Karpas-422 (cell line): Measurements from ENCODE around the gene NTM. TPM values are rescaled to one million over a fixed set of nuclear protein-coding genes. Genes with fewer than 3 reads are reported as not detected.
A peak's percentile ranks its signal among the peaks of the same experiment; 100 is the strongest.

Experiments
- DNase-seq: peaks from one replicate; pipeline ENCODE4 v3.0.0-alpha.2; 2015
- H2AFZ ChIP-seq: fragments of 200-600 bp; sonication (generic); 2 replicates; pipeline ENCODE4 v1.6.1; 2014; ENCODE audit warnings: antibody characterized with exemption, low read length, mixed read lengths
- H3K27ac ChIP-seq: fragments of 200-600 bp; sonication (generic); 2 replicates; pipeline ENCODE4 v1.5.1; 2014; ENCODE audit warnings: mild to moderate bottlenecking, low read length, moderate library complexity
- H3K27me3 ChIP-seq: fragments of 200-600 bp; sonication (generic); 2 replicates; pipeline ENCODE4 v1.6.1; 2014; ENCODE audit warnings: low read length, mixed read lengths
- H3K36me3 ChIP-seq: fragments of 200-600 bp; sonication (generic); 2 replicates; pipeline ENCODE4 v1.6.1; 2014; ENCODE audit warnings: low read length, mixed read lengths; ENCODE audit not compliant: insufficient read depth
- H3K4me1 ChIP-seq: fragments of 200-600 bp; sonication (generic); 2 replicates; pipeline ENCODE4 v1.6.1; 2014; ENCODE audit warnings: mild to moderate bottlenecking, low read length, mixed read lengths
- H3K4me2 ChIP-seq: fragments of 200-600 bp; sonication (generic); 2 replicates; pipeline ENCODE4 v1.6.1; 2014; ENCODE audit warnings: low read length, low read depth, mild to moderate bottlenecking; ENCODE audit not compliant: poor library complexity, severe bottlenecking
- H3K4me3 ChIP-seq: fragments of 200-600 bp; sonication (generic); 2 replicates; pipeline ENCODE4 v1.5.1; 2014; ENCODE audit warnings: mild to moderate bottlenecking, antibody characterized with exemption, low read length, mixed read lengths
- H3K79me2 ChIP-seq: fragments of 200-600 bp; sonication (generic); 2 replicates; pipeline ENCODE4 v1.6.1; 2014; ENCODE audit warnings: mild to moderate bottlenecking, low read length, mixed read lengths
- H3K9ac ChIP-seq: fragments of 200-600 bp; sonication (generic); 2 replicates; pipeline ENCODE4 v1.6.0; 2014; ENCODE audit warnings: low read length
- H3K9me2 ChIP-seq: fragments of 200-600 bp; sonication (generic), shearing (Covaris generic); replicated peaks from 2 replicates; pipeline ENCODE4 v1.6.0; 2014; ENCODE audit warnings: mild to moderate bottlenecking, low read length, moderate library complexity; ENCODE audit not compliant: insufficient read depth
- H3K9me3 ChIP-seq: fragments of 300-700, 200-600 bp; sonication (generic); 2 replicates; pipeline ENCODE4 v1.6.1; 2014; ENCODE audit warnings: low read length, mixed read lengths
- H4K20me1 ChIP-seq: fragments of 200-600 bp; sonication (generic); 2 replicates; pipeline ENCODE4 v1.6.1; 2014; ENCODE audit warnings: mild to moderate bottlenecking, antibody characterized with exemption, low read length, low read depth; ENCODE audit not compliant: insufficient read depth
- total RNA-seq: library from RNA; depleted of rRNA; stranded (reverse); fragments of >200 nt; shearing (Covaris generic); gene quantifications from 2 replicates; pipeline ENCODE4 v1.2.3, GENCODE V29; 2014; ENCODE audit warnings: low replicate concordance

The NTM gene
- total RNA-seq, 1 experiment from 2014 or later = not detected

- H3K4me2 ChIP-seq = no peak overlapping the region
- H3K4me1 ChIP-seq = no peaks in the 10 kb centered on the region
- H3K27ac ChIP-seq = no peak overlapping the region
- DNase-seq = no peak
- no peaks in the 10 kb centered on the region for H3K27me3 ChIP-seq
- H3K36me3 ChIP-seq = no peaks in the 10 kb centered on the region
- no peaks in the 10 kb centered on the region for H3K9me2 ChIP-seq
- no peaks in the 10 kb centered on the region for H4K20me1 ChIP-seq
- no peaks in the 10 kb centered on the region for H3K9me3 ChIP-seq
- no peak overlapping the region for H2AFZ ChIP-seq
- no peak overlapping the region for H3K4me3 ChIP-seq
- H3K9ac ChIP-seq = no peak overlapping the region
- H3K79me2 ChIP-seq = no peaks in the 10 kb centered on the region
These were observed 732.6 kb downstream of the NTM start for GRCh38 chr11:132103021-132103420.

DNA sequence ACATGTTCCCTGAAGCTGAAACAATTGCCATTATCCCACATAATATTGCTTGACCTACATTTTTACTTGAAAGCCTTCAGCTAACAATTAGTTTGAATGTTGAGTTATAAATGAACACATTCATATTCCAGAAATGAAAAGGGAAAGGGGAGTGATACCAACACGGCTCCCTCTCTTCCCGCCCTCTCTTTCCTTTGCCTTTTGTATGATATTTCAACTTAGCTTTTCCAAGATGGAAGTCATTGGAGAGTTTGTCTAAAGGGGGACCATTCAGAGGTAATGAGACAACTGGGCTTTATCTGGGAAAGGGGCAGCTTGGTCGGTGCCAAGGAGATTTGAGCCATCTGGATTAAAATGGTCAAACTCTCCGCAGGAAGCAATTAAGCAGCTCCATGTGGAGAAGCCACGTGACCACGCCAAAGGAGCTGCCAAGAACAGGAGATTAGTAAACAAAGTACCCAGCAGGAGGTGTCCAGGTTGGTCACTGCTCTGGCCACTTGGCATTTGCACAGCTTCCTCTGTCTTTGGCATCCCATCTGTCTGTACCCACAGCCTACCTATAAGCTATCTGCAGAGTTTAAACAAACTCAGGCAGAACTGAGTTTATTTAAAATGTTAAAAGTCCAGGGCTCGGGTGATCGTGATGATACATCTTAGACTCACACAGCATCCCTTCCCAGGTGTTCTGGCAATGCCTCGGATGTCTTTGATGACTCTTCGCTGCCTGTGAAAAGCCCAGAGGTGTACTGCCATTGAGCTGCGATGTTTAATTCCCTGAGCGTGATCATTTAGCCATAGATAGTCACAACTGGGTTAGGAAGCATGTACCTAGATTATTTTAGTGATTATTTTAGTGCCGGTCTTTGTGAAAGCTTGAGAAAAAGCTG is 735.9 kb downstream of the NTM start:
- no peaks in the 10 kb centered on the region for H3K9me3 ChIP-seq
- no peaks in the 10 kb centered on the region for H3K9me2 ChIP-seq
- no peaks in the 10 kb centered on the region for H3K79me2 ChIP-seq
- no peak overlapping the region for H3K4me2 ChIP-seq
- H3K36me3 ChIP-seq = no peaks in the 10 kb centered on the region
- H4K20me1 ChIP-seq = no peaks in the 10 kb centered on the region
- H3K27me3 ChIP-seq = no peaks in the 10 kb centered on the region
- no peaks in the 10 kb centered on the region for H3K4me1 ChIP-seq
- H3K27ac ChIP-seq = no peak overlapping the region
- no peak overlapping the region for H3K4me3 ChIP-seq
- H2AFZ ChIP-seq = no peak overlapping the region
- no peak overlapping the region for H3K9ac ChIP-seq
- DNase-seq = no peak

- Histone ChIP-seq H4K20me1 (no peaks in the 10 kb centered on the region), H3K9me2 (no peaks in the 10 kb centered on the region), H3K36me3 (no peaks in the 10 kb centered on the region), H3K4me3 (no peak overlapping the region), H2AFZ (no peak overlapping the region), H3K9ac (no peak overlapping the region), H3K79me2 (no peaks in the 10 kb centered on the region), H3K27ac (no peak overlapping the region), H3K4me1 (no peaks in the 10 kb centered on the region), H3K4me2 (no peak overlapping the region), H3K9me3 (no peaks in the 10 kb centered on the region), H3K27me3 (no peaks in the 10 kb centered on the region)
- DNase-seq = no peak
These were observed 740.9 kb downstream of the NTM start for GRCh38 chr11:132111316-132111715.

DNA sequence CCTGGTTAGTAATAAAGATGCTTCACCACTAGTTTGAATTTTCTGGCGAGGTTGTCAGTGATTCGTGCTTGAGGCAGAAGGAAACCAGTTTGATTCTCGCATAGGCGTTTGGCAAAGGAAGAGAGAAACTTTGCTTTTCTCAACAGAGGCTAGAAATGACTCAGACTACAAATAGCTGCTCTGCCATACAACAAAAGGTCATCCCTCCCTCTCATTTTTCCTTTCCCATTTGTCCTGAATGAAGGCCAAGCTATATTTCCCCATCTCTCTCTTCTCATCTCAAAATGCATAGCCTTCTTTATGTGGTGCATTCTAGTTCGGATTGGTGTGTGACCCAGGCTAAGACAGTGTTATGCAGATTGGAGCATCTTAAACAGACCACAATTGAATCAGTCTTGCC is 741.4 kb downstream of the NTM start:
- DNase-seq = no peak
- Histone ChIP-seq H3K4me3 (no peak overlapping the region), H3K27me3 (no peaks in the 10 kb centered on the region), H3K9me3 (no peaks in the 10 kb centered on the region), H3K79me2 (no peaks in the 10 kb centered on the region), H3K4me2 (no peak overlapping the region), H3K9me2 (no peaks in the 10 kb centered on the region), H4K20me1 (no peaks in the 10 kb centered on the region), H3K9ac (no peak overlapping the region), H2AFZ (no peak overlapping the region), H3K4me1 (no peaks in the 10 kb centered on the region), H3K36me3 (no peaks in the 10 kb centered on the region), H3K27ac (no peak overlapping the region)

DNA sequence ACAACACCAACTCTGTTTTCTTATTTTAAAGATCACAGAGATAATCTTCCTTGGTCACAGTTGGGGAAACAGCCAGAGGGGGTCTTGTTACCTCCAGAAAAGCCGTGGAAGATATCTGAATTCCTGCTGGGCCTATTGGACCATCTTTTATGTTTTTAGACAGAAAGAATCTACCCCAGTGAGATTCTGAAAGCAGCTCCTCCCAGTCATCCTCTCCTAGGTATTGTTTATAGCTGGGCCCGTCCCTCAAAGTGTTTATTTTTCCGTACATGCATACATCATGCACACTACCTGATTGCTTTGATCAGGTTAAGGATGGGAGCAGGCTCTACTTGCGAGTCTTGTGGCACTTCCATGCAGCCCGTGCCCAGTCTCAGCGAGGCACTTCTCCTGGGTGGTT is 742.4 kb downstream of the NTM start:
- no peak overlapping the region for H3K9ac ChIP-seq
- H3K4me2 ChIP-seq = no peak overlapping the region
- H3K27me3 ChIP-seq = no peaks in the 10 kb centered on the region
- no peaks in the 10 kb centered on the region for H3K9me2 ChIP-seq
- no peaks in the 10 kb centered on the region for H3K4me1 ChIP-seq
- H3K27ac ChIP-seq = no peak overlapping the region
- H3K9me3 ChIP-seq = no peaks in the 10 kb centered on the region
- H4K20me1 ChIP-seq = no peaks in the 10 kb centered on the region
- no peak for DNase-seq
- H3K36me3 ChIP-seq = no peaks in the 10 kb centered on the region
- no peak overlapping the region for H2AFZ ChIP-seq
- no peak overlapping the region for H3K4me3 ChIP-seq
- no peaks in the 10 kb centered on the region for H3K79me2 ChIP-seq

- Histone ChIP-seq H3K4me1 (no peaks in the 10 kb centered on the region), H2AFZ (no peak overlapping the region), H4K20me1 (no peaks in the 10 kb centered on the region), H3K9ac (no peak overlapping the region), H3K79me2 (no peaks in the 10 kb centered on the region), H3K27me3 (no peaks in the 10 kb centered on the region), H3K36me3 (no peaks in the 10 kb centered on the region), H3K9me3 (no peaks in the 10 kb centered on the region), H3K4me3 (no peak overlapping the region), H3K4me2 (no peak overlapping the region), H3K27ac (no peak overlapping the region), H3K9me2 (no peaks in the 10 kb centered on the region)
- peak; percentile 47 for DNase-seq
These were observed 743.8 kb downstream of the NTM start for GRCh38 chr11:132114185-132114584.

GRCh38 chr11:132114743-132115142 is 744.3 kb downstream of the NTM start:
- H3K79me2 ChIP-seq = no peaks in the 10 kb centered on the region
- H3K27ac ChIP-seq = no peak overlapping the region
- no peak for DNase-seq
- H3K9me2 ChIP-seq = no peaks in the 10 kb centered on the region
- H3K4me1 ChIP-seq = no peaks in the 10 kb centered on the region
- no peaks in the 10 kb centered on the region for H3K36me3 ChIP-seq
- no peaks in the 10 kb centered on the region for H3K27me3 ChIP-seq
- H3K9ac ChIP-seq = no peak overlapping the region
- H3K4me3 ChIP-seq = no peak overlapping the region
- H2AFZ ChIP-seq = no peak overlapping the region
- no peaks in the 10 kb centered on the region for H4K20me1 ChIP-seq
- no peak overlapping the region for H3K4me2 ChIP-seq
- H3K9me3 ChIP-seq = no peaks in the 10 kb centered on the region

DNA sequence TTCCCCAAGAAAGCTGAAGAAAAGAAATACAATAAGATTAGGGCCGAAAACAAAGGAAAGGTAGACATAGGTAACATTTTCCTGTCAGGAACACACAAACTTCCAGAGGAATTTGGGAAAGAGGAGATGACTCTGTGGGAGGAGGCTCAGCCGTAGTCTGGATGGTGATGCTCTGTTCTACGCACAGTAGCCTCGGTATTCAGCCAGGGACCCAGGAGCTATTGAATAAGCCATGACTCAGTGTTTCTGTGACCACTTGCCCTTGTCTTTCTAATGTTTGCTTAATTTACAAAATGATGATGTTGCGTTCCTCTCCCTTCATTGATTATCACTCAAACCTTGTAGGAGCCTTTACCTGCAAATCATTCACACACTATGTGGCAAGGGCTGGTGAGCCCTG is 745.0 kb downstream of the NTM start:
- no peak for DNase-seq
- Histone ChIP-seq H3K9me3 (no peaks in the 10 kb centered on the region), H3K9me2 (no peaks in the 10 kb centered on the region), H3K27ac (no peak overlapping the region), H3K79me2 (no peaks in the 10 kb centered on the region), H3K36me3 (no peaks in the 10 kb centered on the region), H3K9ac (no peak overlapping the region), H2AFZ (no peak overlapping the region), H3K4me3 (no peak overlapping the region), H3K4me2 (no peak overlapping the region), H4K20me1 (no peaks in the 10 kb centered on the region), H3K27me3 (no peaks in the 10 kb centered on the region), H3K4me1 (no peaks in the 10 kb centered on the region)
